ENCODE data around the gene ARRDC1. TPM values are rescaled to one million over a fixed set of nuclear protein-coding genes. Genes with fewer than 3 reads are reported as not detected.

Gene ARRDC1
- total RNA-seq, 1 donor from 2014 or later: 36.5 TPM

- no peak overlapping the region for H3K4me3 Mint-ChIP-seq
- H3K9me3 Mint-ChIP-seq: no peaks in the 10 kb centered on the region
- TF ChIP-seq CTCF (IDR thresholded peaks at IDR 0.05; ENCODE audit: unreplicated experiment): no peak
- H3K27me3 Mint-ChIP-seq (ENCODE audit: low read depth): peaks cover 22% of the 10 kb centered on the region
- H3K4me1 Mint-ChIP-seq: no peaks in the 10 kb centered on the region
- no peaks in the 10 kb centered on the region for H3K36me3 Mint-ChIP-seq
- no peak for DNase-seq (ENCODE audit: low spot score in 2 of 2, unreplicated experiment in 2 of 2)
- H3K27ac Mint-ChIP-seq: no peak overlapping the region
These were observed 6.5 kb upstream of the ARRDC1 start for GRCh38 chr9:137598943-137599342.

GRCh38 chr9:137602661-137603060, 2.8 kb upstream of the ARRDC1 start:
- DNase-seq (ENCODE audit: low spot score in 2 of 2, unreplicated experiment in 2 of 2): no peak
- Mint-ChIP-seq H3K4me3 (no peak overlapping the region), H3K27me3 (ENCODE audit: low read depth) (peaks cover 37% of the 10 kb centered on the region), H3K36me3 (no peaks in the 10 kb centered on the region), H3K4me1 (peaks cover 11% of the 10 kb centered on the region), H3K27ac (no peak overlapping the region), H3K9me3 (no peaks in the 10 kb centered on the region)
- no peak for TF ChIP-seq CTCF (IDR thresholded peaks at IDR 0.05; ENCODE audit: unreplicated experiment)

DNA sequence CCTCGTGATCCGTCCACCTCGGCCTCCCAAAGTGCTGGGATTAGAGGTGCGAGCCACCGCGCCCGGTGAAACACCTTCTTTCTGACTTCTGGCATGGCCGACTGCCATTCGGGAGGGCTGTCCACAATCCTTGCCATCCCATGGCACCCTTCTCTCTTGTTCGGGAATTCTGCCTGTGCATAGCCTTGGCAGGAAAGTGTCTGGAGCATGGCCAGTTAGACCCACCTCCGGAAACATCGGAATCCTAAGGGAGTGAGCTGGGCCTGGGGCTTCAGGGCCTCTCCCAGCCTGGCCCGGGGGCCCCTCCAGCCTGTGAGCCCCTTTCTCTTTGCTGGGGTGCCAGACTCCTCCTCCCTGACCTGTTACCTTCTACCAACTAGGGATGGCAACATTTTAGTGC, 1.6 kb upstream of the ARRDC1 start:
- Mint-ChIP-seq H3K27me3 (ENCODE audit: low read depth) (peaks cover 32% of the 10 kb centered on the region), H3K9me3 (no peaks in the 10 kb centered on the region), H3K4me1 (peaks cover 11% of the 10 kb centered on the region), H3K27ac (no peak overlapping the region), H3K36me3 (no peaks in the 10 kb centered on the region), H3K4me3 (peak overlapping the region; percentile 55)
- DNase-seq (ENCODE audit: low spot score in 2 of 2, unreplicated experiment in 2 of 2): no peak
- TF ChIP-seq CTCF (IDR thresholded peaks at IDR 0.05; ENCODE audit: unreplicated experiment): no peak

DNA sequence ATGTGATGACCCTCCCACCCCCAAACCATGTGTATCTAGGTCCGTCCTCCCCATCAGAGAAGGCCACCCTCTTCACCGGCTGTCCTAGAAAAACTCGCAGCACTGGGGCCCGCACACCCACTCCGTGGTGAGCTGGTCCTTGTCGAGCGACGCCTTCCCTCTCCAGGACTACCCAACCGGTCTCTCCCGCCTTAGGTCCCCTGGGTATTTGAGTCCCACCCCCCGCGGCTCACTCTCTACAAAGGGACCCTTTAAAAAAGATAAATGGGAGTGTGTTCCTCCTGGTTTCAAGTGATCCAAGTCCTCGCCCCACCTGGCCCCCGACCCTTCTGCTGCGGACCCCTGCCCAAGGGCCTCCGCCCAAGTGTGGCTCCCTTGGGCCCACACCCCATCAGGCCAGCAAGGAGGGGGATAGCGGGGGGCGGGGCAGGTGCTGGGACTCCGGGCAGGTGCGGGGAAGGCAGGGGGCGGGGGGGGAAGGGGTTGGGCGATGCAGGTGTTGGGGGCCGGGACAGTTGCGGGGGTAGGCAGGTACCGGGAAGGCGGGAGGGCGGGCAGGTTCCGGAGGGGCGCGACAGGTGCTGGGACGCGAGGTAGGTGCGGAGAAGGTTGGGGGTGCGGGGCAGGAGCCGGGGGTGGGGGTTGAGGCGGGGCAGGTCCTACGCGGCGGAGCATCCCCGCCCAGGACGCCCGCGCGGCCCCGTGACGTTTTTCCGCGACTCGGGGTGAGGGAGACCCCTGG, 970 bp upstream of the ARRDC1 start:
- no peak overlapping the region for H3K27ac Mint-ChIP-seq

DNA sequence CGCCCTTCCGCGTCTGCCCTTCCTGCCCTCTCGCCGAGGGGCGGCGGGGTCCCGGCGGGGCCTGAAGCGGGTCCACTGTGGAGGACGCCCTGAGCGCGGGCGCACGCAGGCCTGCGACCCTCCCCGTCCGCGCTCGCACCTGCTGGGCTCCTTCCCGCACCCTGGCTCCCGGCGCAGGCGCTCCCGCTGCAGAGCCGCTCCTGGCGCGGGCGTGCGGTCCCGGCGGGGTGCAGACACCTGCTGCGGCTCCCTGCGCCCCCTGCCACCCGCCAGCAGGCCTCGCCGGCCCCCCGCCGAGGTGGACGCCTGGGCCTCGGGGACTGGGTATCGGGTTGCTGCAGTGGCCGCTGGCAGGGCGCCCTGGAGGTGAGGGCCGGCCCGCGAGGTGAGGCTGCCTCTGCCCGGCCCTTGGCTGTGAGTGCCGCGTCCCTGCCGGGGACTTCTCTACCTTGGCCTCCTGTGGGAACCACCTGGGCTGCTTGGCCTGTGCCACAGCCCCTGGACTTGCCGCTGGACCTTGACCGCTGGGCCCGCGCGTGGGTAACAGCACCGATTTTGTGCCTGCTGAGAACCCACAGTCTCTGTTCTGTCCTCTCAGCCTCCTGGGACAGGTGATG, 627 bp downstream of the ARRDC1 start:
- Mint-ChIP-seq H3K4me1 (peaks cover 11% of the 10 kb centered on the region), H3K9me3 (no peaks in the 10 kb centered on the region), H3K27me3 (ENCODE audit: low read depth) (peaks cover 32% of the 10 kb centered on the region), H3K27ac (no peak overlapping the region), H3K4me3 (peak overlapping the region; percentile 69), H3K36me3 (no peaks in the 10 kb centered on the region)
- DNase-seq (ENCODE audit: low spot score in 2 of 2, unreplicated experiment in 2 of 2): no peak
- no peak for TF ChIP-seq CTCF (IDR thresholded peaks at IDR 0.05; ENCODE audit: unreplicated experiment)

More for the DNA sequence above, 970 bp upstream of the ARRDC1 start:
- Mint-ChIP-seq H3K36me3 (no peaks in the 10 kb centered on the region), H3K4me1 (peaks cover 11% of the 10 kb centered on the region), H3K27me3 (ENCODE audit: low read depth) (peaks cover 32% of the 10 kb centered on the region), H3K9me3 (no peaks in the 10 kb centered on the region), H3K4me3 (peak overlapping the region; percentile 55)
- DNase-seq (ENCODE audit: low spot score in 2 of 2, unreplicated experiment in 2 of 2): no peak
- TF ChIP-seq CTCF (IDR thresholded peaks at IDR 0.05; ENCODE audit: unreplicated experiment): no peak

All from mesothelial cell of epicardium (in vitro differentiated cells).